ENCODE results near the gene SLC1A2. TPM values are rescaled to one million over a fixed set of nuclear protein-coding genes. Genes with fewer than 3 reads are reported as not detected.

The SLC1A2 gene
- total RNA-seq, 1 experiment from 2014 or later = 0.50 TPM

- Histone ChIP-seq H2AK5ac (ENCODE audit: insufficient read length, low read length) (no peak overlapping the region), H3K79me2 (ENCODE audit: insufficient read depth, low read length) (no peaks in the 10 kb centered on the region), H4K91ac (ENCODE audit: insufficient read length, low read depth, low read length) (no peak overlapping the region), H2BK120ac (ENCODE audit: low read depth, low read length, poor library complexity, severe bottlenecking) (no peak overlapping the region), H2BK15ac (ENCODE audit: low read depth, low read length) (no peak overlapping the region), H4K20me1 (ENCODE audit: control insufficient read depth, insufficient read depth, insufficient read length) (no peaks in the 10 kb centered on the region), H4K5ac (ENCODE audit: insufficient read length, low read depth, low read length) (no peak overlapping the region), H2AFZ (ENCODE audit: low read length) (no peak overlapping the region), H3T11ph (ENCODE audit: low read length) (no peak overlapping the region), H3K79me1 (ENCODE audit: insufficient read depth, low read depth, low read length, poor library complexity, severe bottlenecking) (no peaks in the 10 kb centered on the region), H2BK12ac (ENCODE audit: insufficient read length, low read depth, low read length) (no peak overlapping the region), H2BK5ac (ENCODE audit: insufficient read length, low read length) (no peak overlapping the region), H3K56ac (ENCODE audit: insufficient read length, low read depth, low read length) (no peak overlapping the region), H3K23me2 (ENCODE audit: insufficient read length, low read depth, low read length, poor library complexity, severe bottlenecking) (no peaks in the 10 kb centered on the region), H3K27me3 (ENCODE audit: insufficient read depth, low read length) (no peaks in the 10 kb centered on the region), H3K4ac (ENCODE audit: low read depth, low read length) (no peak overlapping the region), H4K8ac (replicated peaks; ENCODE audit: insufficient read length, low read depth, low read length) (no peak overlapping the region), H3K9me3 (ENCODE audit: control insufficient read depth, low read depth, low read length) (no peaks in the 10 kb centered on the region), H3K27ac (ENCODE audit: insufficient read length, low read depth, low read length) (no peak overlapping the region), H3K23ac (ENCODE audit: insufficient read length, low read depth, low read length) (no peak overlapping the region), H3K4me2 (ENCODE audit: insufficient read depth, insufficient read length, low read length) (no peak overlapping the region), H3K18ac (ENCODE audit: insufficient read length, low read depth, low read length) (no peak overlapping the region), H2BK20ac (ENCODE audit: low read depth, low read length, poor library complexity, severe bottlenecking) (no peak overlapping the region), H3K14ac (ENCODE audit: insufficient read depth, low read length) (no peak overlapping the region), H3K4me1 (ENCODE audit: insufficient read depth, low read length) (peaks cover 1% of the 10 kb centered on the region; the same call in 1 of the 2 replicates), H3K9ac (ENCODE audit: extremely low read depth, insufficient read length, low read length) (no peak overlapping the region)
- no peak for DNase-seq
- Mint-ChIP-seq H3K27ac (no peak overlapping the region), H3K36me3 (ENCODE audit: insufficient read depth in 1 of 3, low read depth in 3 of 3) (0 out of 7 replicates have a peak, but pooled peaks cover 0 to 4% (median 0%) of the 10 kb centered on the region in 3 experiments), H3K4me1 (peaks cover 14 to 17% of the 10 kb centered on the region in 2 experiments), H3K9me3 (no peaks in the 10 kb centered on the region; a peak in 1 of 5 replicates), H3K27me3 (ENCODE audit: low read depth) (no peaks in the 10 kb centered on the region; the same call in none of the 2 replicates), H3K4me3 (no peak overlapping the region)
- TF ChIP-seq CTCF (conservative IDR thresholded peaks at IDR 0.05) = no peak
- WGBS (ENCODE audit: extremely low coverage, insufficient read length, low lambda C conversion rate) = no CpG with 5 or more reads among the region's 1 CpG
Measured at GRCh38 chr11:35235498-35235897, 183.9 kb downstream of the SLC1A2 start.

All from H9 (cell line).